ENCODE measurements around the gene ATOH8.

DNA sequence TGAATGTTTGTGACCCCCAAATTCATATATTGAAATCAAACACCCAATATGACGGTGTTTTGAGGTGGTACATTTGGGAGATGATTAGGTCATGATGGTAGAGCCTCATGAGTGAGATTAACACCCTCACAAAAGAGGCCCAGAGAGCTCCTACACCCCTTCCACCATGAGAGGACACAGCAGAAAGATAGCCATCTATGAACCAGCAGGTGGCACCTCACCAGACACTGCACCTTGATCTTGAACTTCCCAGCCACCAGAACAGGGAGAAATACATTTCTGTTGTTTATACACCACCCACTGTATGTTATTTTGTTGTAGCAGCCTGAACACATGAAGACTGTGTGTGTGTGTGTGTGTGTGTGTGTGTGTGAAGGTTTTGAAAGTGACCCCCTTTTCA lies 76.9 kb downstream of the ATOH8 start:
- no peak for TF ChIP-seq POLR2A (IDR thresholded peaks at IDR 0.05; ENCODE audit: low read depth)
- TF ChIP-seq, protein P1, sequence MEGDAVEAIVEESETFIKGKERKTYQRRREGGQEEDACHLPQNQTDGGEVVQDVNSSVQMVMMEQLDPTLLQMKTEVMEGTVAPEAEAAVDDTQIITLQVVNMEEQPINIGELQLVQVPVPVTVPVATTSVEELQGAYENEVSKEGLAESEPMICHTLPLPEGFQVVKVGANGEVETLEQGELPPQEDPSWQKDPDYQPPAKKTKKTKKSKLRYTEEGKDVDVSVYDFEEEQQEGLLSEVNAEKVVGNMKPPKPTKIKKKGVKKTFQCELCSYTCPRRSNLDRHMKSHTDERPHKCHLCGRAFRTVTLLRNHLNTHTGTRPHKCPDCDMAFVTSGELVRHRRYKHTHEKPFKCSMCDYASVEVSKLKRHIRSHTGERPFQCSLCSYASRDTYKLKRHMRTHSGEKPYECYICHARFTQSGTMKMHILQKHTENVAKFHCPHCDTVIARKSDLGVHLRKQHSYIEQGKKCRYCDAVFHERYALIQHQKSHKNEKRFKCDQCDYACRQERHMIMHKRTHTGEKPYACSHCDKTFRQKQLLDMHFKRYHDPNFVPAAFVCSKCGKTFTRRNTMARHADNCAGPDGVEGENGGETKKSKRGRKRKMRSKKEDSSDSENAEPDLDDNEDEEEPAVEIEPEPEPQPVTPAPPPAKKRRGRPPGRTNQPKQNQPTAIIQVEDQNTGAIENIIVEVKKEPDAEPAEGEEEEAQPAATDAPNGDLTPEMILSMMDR (IDR thresholded peaks at IDR 0.05): no peak
- TF ChIP-seq POLR2AphosphoS5 (IDR thresholded peaks at IDR 0.05): no peak

All from esophagus muscularis mucosa (tissue), 3 donors.